Measurements from ENCODE around the gene SFMBT2.
A peak's percentile ranks its signal among the peaks of the same experiment; 100 is the strongest.
"Not testable (repeated sequence)": the region's sequence is repeated elsewhere in the genome, so short reads cannot be mapped to it uniquely, and the experiment has no call there.

The SFMBT2 gene

DNA sequence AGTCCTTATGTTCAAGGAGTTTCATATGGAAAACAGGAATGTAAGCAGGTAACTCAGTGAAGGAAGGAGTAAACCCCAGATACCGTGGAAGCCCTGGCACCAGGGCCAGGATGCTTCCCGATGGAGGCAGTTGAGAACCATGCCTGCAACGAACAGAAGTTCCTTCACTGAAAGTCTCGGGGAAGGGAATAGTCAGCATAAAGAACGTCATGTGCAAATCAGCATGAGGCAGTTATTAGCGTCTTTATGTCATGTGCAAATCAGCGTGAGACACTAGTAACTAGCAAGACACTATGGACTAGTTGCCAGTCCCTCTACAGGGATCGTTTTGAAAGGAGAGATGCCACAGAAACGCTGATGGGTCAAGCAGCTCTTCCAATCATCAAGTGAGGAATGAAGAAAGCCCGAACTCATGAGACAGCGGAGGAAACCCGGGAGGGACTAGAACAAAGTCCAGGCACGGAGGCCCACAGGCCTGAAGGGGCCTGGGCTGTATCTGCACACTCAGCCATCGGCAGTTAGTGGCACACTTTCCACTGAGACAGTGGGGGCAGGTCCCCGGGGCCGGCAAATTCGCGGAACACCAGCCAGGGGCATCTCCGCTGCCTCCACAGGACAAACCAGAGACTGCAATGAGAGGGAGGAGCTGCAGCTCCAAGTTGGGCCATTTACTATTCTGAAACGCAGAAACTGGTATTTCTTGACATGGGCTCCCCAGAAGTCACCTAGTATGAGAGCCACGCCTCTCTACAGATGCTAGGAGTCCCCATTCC, 109.6 kb downstream of the SFMBT2 start:
- Mint-ChIP-seq H3K4me3 (peak overlapping the region; percentile 4 to 16 (median 11)), H3K27ac (peak overlapping the region; percentile 77 to 85 (median 83)), H3K27me3 (ENCODE audit: low read depth) (peaks cover 3% of the 10 kb centered on the region), H3K36me3 (ENCODE audit: low read depth) (no peaks in the 10 kb centered on the region), H3K9me3 (peaks cover 2% of the 10 kb centered on the region), H3K4me1 (peaks cover 58% of the 10 kb centered on the region)
- TF ChIP-seq, protein P1, sequence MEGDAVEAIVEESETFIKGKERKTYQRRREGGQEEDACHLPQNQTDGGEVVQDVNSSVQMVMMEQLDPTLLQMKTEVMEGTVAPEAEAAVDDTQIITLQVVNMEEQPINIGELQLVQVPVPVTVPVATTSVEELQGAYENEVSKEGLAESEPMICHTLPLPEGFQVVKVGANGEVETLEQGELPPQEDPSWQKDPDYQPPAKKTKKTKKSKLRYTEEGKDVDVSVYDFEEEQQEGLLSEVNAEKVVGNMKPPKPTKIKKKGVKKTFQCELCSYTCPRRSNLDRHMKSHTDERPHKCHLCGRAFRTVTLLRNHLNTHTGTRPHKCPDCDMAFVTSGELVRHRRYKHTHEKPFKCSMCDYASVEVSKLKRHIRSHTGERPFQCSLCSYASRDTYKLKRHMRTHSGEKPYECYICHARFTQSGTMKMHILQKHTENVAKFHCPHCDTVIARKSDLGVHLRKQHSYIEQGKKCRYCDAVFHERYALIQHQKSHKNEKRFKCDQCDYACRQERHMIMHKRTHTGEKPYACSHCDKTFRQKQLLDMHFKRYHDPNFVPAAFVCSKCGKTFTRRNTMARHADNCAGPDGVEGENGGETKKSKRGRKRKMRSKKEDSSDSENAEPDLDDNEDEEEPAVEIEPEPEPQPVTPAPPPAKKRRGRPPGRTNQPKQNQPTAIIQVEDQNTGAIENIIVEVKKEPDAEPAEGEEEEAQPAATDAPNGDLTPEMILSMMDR (IDR thresholded peaks at IDR 0.05; ENCODE audit: unreplicated experiment in 3 of 3): peak; percentile 27 to 45 (median 37)

DNA sequence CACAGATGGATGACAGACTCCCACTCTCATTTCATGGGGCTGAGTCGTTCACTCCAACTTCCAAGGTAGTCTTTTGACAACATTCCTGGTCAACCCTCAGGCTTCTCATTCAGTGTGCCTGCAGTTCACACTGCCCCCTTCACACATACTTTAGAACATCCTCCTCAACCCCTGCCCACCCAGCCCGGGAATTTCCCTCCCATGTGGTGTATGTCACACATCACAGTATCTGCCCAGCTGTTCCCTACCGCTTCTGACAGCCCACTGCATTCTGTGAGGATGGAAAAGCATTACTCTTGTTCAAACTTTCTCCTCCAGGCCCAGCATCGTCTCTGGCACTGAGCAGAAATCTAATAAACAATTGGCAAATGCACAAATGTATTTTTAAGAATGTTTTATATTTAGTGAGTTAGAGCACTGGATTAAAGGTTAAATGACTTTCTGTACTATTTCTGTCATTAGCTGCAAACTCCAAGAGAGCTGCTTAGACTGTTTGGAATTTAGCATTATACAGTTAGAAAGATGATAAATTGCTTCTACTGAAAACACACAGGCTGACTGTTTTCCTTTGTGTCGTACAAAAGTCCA, 110.4 kb downstream of the SFMBT2 start:
- TF ChIP-seq, protein P1 (IDR thresholded peaks at IDR 0.05; ENCODE audit: unreplicated experiment in 3 of 3): no peak
- Mint-ChIP-seq H3K4me3 (peak overlapping the region; percentile 11 to 17 (median 16)), H3K9me3 (peaks cover 2% of the 10 kb centered on the region), H3K27ac (peak overlapping the region; percentile 77 to 85 (median 83)), H3K27me3 (ENCODE audit: low read depth) (peaks cover 3% of the 10 kb centered on the region), H3K4me1 (peaks cover 64% of the 10 kb centered on the region), H3K36me3 (ENCODE audit: low read depth) (no peaks in the 10 kb centered on the region)

DNA sequence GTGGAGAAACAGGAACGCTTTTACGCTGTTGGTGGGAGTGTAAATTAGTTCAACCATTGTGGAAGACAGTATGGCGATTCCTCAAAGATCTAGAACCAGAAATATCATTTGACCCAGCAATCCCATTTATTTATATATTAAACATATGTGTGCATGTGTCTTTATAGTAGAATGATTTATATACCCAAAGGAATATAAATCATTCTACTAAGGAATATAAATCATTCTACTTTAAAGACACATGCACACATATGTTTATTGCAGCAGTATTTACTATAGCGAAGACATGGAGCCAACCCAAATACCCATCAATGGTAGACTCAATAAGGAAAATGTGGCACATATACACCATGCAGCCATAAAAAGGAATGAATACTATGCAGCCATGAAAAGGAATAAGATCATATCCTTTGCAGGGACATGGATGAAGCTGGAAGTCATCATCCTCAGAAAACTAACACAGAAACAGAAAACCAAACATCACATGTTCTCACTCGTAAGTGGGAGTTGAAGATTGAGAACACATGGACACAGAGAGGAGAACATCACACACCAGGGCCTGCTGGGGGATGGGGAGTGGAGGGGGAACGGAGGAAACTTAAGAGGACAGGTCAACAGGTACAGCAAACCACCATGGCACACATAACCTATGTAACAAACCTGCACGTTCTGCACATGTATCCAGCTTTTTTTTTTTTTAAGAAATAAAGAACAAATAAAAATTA, 111.1 kb downstream of the SFMBT2 start:
- not testable (repeated sequence) for H3K4me3 Mint-ChIP-seq; H3K36me3 Mint-ChIP-seq (ENCODE audit: low read depth); H3K27me3 Mint-ChIP-seq (ENCODE audit: low read depth); H3K9me3 Mint-ChIP-seq
- Mint-ChIP-seq H3K27ac (peak overlapping the region in 2 of 3 experiments; percentile 77 to 85), H3K4me1 (peaks cover 67% of the 10 kb centered on the region)

- TF ChIP-seq, protein P1 (IDR thresholded peaks at IDR 0.05; ENCODE audit: unreplicated experiment in 3 of 3): no peak
- Mint-ChIP-seq H3K4me3 (no peak overlapping the region), H3K4me1 (peaks cover 64% of the 10 kb centered on the region), H3K27ac (peak overlapping the region in 2 of 3 experiments; percentile 12 to 20), H3K36me3 (ENCODE audit: low read depth) (no peaks in the 10 kb centered on the region), H3K27me3 (ENCODE audit: low read depth) (peaks cover 6% of the 10 kb centered on the region), H3K9me3 (peaks cover 2% of the 10 kb centered on the region)
Measured at GRCh38 chr10:7298495-7298894, 112.3 kb downstream of the SFMBT2 start.

DNA sequence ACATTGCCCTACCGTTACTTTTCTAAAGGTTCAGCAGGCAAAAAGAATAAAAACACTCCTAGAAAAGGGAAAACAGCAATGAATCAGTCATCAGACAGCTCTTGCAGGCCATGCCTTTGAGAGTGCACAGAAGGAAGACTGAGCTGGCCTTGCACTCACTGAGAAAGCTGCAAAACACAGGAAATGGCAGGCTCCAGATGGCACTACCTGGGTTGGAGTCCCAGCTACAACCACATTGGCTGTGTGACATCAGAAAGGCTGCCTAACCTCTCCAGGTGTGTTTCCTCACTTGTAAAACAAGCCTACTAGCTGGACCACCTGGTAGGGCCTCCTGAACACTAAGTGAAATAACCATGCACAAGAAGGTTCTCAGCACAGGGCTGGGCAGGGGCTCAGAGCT, 113.7 kb downstream of the SFMBT2 start:
- Mint-ChIP-seq H3K4me1 (peaks cover 50% of the 10 kb centered on the region), H3K9me3 (no peaks in the 10 kb centered on the region), H3K4me3 (no peak overlapping the region), H3K27me3 (ENCODE audit: low read depth) (peaks cover 15% of the 10 kb centered on the region), H3K36me3 (ENCODE audit: low read depth) (no peaks in the 10 kb centered on the region), H3K27ac (no peak overlapping the region)
- TF ChIP-seq, protein P1 (IDR thresholded peaks at IDR 0.05; ENCODE audit: unreplicated experiment in 3 of 3): no peak

- Mint-ChIP-seq H3K27ac (no peak overlapping the region), H3K4me1 (peaks cover 46% of the 10 kb centered on the region), H3K36me3 (ENCODE audit: low read depth) (no peaks in the 10 kb centered on the region), H3K27me3 (ENCODE audit: low read depth) (peaks cover 16% of the 10 kb centered on the region), H3K9me3 (no peaks in the 10 kb centered on the region), H3K4me3 (no peak overlapping the region)
- TF ChIP-seq, protein P1 (IDR thresholded peaks at IDR 0.05; ENCODE audit: unreplicated experiment in 3 of 3): no peak
Measured at GRCh38 chr10:7296648-7297047, 114.2 kb downstream of the SFMBT2 start.
